Measurements from ENCODE around the gene FMNL3.

DNA sequence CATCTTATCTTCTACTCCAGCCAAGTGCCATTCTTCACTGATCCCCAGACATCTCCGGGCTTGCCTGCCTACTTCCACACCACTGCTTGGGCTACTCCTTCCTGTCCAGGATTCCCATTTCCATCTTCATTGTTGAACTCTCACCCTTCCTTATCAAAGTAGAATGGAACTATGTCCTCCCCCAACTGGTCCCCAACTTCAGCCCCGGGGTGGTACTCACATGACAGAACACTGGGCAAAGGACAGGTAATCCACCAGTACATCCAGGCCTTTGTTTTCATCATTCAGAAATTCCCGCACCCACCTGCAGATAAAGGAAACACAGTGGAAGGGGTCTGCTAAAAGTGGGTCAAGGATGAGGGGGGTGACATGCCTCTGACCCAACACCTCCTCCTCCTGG, 45.5 kb downstream of the FMNL3 start:
- TF ChIP-seq, protein P1, sequence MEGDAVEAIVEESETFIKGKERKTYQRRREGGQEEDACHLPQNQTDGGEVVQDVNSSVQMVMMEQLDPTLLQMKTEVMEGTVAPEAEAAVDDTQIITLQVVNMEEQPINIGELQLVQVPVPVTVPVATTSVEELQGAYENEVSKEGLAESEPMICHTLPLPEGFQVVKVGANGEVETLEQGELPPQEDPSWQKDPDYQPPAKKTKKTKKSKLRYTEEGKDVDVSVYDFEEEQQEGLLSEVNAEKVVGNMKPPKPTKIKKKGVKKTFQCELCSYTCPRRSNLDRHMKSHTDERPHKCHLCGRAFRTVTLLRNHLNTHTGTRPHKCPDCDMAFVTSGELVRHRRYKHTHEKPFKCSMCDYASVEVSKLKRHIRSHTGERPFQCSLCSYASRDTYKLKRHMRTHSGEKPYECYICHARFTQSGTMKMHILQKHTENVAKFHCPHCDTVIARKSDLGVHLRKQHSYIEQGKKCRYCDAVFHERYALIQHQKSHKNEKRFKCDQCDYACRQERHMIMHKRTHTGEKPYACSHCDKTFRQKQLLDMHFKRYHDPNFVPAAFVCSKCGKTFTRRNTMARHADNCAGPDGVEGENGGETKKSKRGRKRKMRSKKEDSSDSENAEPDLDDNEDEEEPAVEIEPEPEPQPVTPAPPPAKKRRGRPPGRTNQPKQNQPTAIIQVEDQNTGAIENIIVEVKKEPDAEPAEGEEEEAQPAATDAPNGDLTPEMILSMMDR (IDR thresholded peaks at IDR 0.05): no peak
- no peak for TF ChIP-seq POLR2AphosphoS5 (IDR thresholded peaks at IDR 0.05; ENCODE audit: insufficient read depth in 1 of 2, low read depth in 1 of 2)
- TF ChIP-seq POLR2A (IDR thresholded peaks at IDR 0.05): no peak

All from vagina (tissue), 2 donors.